GM19025 (cell line): ENCODE results near the gene HMGA1.
"Not testable (repeated sequence)": the region's sequence is repeated elsewhere in the genome, so short reads cannot be mapped to it uniquely, and the experiment has no call there.

ENCODE experiments used
- ATAC-seq: cut with Tn5 transposase; IDR thresholded peaks from one replicate; pipeline ENCODE4 v1.9.1; 2021; ENCODE audit warnings: mild to moderate bottlenecking, low read depth, moderate library complexity; ENCODE audit not compliant: unreplicated experiment

HMGA1 gene

DNA sequence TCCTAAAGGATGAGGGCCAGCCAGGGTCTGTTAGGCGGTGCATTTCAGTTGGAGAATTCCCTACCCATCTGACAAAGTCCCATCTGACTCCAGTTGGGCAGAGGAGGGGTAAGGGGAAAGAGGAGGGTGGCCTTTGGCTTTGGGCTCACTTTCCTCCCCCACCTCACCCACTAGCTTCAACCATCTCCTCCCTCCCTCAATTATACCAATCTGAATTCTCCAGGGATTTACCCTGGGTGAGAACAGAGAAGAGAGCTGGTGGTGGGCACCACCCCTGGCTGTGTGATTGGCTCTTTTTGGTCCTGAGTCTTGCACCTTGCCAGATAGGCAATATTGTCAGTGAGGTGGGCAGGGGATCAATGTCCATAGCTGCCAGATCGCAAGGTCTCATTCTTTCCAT lies 3.2 kb downstream of the HMGA1 start:
- ATAC-seq, result no peak

DNA sequence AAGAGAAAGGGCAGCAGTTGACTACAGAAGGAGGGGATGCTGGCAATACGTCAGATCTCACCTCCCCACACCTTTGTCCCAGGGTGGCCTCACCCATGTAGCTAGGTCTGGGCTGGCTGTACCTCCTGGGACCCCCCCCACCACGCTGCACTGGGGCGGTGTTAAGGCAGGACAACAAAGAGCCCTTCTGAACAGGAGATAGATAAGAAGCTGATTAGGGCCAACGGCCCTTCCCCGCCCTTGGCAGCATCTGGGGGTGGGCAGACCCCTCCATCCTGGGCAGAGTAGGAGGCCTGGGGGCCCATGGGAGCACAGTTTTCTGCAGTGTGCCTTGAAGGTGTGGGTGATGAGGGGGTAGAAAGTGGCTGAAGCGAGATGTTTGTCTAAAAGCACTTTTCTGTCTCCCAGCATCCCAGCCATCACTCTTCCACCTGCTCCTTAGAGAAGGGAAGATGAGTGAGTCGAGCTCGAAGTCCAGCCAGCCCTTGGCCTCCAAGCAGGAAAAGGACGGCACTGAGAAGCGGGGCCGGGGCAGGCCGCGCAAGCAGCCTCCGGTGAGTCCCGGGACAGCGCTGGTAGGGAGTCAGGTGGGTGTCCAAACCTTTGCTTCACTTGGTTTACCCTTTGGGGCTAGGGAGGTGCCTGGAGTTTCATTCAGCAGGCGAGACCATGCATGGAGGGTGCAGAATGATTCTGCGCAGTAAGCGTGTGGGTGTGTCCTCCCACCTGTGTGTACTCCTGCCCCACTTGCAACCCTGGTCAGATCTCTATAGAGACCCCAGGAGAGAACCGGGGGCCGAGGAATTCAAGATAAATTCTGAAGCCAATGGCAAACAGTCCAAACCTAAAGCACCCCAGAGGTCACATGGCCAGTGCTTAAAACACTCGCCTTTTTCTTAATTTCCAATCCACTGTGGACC lies 3.9 kb downstream of the HMGA1 start:
- ATAC-seq, result no peak

DNA sequence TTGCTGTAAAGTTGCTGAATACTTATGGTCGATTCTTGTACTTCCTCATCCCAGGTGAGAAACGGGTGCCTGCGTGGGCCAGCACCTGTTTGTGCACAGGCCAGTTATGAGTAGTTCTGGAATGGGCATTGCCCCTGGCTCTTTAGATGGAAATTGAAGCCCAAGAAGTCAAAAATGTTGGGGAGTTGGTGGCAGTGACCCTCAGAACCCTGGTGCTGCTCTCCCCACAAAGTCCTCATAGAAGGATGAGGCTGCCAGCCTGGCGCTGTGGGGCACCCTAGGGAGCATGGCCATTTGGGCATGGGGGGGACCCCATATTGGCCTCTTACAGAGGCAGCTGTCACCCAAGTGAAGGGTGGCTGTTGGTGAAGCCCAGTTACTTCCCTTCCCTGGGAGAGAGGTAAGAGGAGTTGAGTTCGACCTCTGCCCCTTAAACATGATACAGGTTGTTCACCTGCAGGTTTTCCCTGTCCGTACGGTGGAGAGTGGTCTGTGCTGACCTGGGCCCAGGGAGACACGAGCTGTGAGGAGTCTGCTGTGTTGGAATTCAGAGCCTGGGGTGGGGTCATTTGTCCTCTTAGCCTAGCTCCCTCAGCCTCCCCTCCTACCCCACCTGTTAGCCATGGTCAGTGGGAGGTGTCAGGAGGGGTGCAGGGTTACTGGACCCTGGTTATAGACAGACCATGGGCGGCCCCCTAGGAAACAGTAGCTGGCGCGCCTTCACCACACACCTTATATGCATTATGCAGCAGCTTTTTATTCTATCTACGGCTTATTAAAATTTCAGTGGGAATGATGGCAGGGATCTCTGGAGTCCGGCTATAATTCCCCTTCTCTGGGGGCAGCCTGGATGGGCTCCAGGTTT lies 4.9 kb downstream of the HMGA1 start:
- no peak for ATAC-seq

DNA sequence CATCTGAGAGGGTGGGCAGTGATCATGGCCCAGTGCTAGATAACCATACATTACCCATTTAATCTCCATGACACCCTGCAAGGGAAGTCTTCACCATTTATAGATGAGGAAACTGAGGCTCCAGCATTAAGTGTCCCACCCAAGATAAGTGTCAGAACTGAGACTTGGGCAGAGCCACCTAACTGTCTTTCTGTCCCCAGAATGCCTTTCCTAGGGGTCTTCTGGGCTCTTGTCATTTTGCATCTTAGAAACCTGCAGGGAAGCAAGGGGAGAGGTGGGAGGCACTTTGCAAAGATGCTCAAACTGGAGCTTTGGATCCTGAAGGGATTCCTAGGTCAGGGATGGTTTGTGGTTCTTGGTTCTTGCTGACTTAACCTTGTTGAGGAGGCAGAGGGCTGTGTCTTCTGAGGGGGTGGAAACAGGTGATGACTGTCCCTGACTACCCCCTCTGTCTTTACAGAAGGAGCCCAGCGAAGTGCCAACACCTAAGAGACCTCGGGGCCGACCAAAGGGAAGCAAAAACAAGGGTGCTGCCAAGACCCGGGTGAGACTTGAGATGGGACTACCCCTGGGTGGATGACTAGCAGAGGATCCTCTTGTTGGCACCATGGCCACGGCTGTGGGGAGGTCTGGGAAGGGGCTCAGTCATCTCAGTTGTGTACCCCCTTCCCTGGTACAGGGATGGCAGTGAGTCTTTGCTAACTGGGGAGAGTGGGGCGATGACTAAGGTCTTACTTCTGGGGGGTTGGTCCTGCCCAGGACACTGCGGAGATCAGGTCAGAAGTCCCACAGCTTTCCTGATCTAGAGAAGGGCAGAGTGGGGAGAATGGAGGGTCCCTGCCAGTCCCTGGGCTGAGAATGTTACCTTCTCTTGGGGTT lies 5.8 kb downstream of the HMGA1 start:
- no peak for ATAC-seq

DNA sequence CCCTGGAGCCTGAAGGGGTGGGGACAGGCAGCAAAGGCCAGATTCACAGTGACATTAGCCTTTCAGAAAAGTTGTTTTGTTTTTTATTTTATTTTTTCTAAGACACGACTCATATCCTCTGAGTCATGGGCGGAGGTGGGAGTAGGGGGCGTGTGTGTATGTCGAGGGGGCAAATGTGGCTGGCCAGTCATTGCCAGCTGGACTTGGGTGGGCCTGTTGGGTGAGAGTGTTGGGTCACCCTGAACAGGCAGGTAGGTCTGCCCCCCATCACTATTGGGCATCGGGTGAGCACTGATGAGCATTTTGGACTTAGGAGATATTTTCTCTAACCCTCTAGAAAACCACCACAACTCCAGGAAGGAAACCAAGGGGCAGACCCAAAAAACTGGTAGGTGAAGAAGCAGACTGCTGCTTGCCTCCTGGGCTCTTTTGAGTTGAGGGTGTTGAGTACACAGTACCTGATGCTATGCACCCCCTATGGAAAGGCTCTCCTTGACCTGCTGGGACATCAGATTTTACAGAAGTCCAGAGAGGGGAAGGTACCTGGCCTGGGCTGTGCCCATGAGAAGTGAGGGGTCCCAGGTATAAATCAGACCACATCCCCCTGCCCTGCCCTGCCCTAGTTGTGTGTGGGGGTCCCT lies 6.6 kb downstream of the HMGA1 start:
- ATAC-seq, result no peak

DNA sequence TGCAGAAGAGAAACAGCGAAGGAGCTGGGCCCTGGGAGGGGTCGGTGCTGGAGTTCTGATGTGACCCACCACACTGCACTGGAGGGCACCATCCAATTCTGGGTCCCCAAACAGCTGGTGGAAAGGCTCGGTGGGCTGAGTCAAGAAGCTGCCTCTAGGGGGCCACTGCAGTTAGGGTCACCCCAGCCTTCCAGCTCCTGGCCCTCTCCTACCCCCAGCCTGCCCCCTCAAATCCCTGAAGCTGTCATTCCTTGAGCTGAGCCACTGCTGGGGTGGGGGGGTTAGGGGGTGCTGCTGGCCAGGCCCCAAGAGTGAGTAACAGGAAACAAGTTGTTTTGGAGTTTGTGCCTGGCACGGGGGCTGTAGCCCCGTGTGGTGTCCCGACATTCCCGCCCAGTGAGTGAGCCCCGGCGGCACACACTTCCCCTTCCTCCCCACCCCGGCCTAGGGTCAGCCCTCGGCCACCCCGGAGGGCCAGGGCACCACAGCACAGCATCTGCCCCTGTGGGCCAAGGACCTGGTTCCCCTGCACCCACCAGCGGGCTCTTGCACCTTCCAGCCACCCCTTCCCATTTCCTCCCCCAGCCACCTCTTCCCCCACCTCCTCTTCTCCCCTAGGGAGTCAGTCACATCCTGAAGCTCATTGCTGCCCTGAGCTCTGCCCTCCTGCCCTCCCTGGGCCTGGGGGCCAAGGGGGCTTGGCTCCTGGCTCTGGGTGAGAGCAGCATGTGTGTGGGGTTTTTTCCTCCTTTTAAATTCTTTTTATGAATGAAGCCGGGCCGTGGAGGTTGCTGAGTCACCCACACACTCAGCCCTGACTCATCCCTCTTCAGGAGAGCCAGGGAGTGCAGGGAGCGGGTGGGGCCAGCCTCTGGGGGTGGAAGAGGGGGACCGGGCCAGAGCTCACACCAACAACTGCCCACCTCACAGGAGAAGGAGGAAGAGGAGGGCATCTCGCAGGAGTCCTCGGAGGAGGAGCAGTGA lies 7.5 kb downstream of the HMGA1 start:
- no peak for ATAC-seq

DNA sequence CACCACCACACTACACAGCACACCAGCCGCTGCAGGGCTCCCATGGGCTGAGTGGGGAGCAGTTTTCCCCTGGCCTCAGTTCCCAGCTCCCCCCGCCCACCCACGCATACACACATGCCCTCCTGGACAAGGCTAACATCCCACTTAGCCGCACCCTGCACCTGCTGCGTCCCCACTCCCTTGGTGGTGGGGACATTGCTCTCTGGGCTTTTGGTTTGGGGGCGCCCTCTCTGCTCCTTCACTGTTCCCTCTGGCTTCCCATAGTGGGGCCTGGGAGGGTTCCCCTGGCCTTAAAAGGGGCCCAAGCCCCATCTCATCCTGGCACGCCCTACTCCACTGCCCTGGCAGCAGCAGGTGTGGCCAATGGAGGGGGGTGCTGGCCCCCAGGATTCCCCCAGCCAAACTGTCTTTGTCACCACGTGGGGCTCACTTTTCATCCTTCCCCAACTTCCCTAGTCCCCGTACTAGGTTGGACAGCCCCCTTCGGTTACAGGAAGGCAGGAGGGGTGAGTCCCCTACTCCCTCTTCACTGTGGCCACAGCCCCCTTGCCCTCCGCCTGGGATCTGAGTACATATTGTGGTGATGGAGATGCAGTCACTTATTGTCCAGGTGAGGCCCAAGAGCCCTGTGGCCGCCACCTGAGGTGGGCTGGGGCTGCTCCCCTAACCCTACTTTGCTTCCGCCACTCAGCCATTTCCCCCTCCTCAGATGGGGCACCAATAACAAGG lies 8.5 kb downstream of the HMGA1 start:
- not testable (repeated sequence) for ATAC-seq

DNA sequence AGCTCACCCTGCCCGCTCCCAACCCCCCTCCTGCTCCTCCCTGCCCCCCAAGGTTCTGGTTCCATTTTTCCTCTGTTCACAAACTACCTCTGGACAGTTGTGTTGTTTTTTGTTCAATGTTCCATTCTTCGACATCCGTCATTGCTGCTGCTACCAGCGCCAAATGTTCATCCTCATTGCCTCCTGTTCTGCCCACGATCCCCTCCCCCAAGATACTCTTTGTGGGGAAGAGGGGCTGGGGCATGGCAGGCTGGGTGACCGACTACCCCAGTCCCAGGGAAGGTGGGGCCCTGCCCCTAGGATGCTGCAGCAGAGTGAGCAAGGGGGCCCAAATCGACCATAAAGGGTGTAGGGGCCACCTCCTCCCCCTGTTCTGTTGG lies 9.1 kb downstream of the HMGA1 start:
- not testable (repeated sequence) for ATAC-seq

DNA sequence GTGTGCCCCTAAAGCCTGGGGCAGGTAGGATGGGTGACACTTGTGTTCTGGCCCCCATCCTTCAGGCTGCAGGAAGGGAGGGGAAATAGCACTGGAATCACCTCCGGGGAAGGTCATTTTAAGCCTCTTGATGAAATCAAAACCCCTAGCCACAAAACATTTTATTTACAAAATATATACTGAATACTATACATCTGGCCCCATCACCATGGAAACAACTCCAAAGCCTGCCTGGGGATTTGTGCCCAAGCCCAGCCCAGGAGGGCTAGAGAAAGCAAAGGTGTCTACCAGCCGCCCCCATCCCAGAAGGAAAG lies 9.5 kb downstream of the HMGA1 start:
- ATAC-seq, result no peak

DNA sequence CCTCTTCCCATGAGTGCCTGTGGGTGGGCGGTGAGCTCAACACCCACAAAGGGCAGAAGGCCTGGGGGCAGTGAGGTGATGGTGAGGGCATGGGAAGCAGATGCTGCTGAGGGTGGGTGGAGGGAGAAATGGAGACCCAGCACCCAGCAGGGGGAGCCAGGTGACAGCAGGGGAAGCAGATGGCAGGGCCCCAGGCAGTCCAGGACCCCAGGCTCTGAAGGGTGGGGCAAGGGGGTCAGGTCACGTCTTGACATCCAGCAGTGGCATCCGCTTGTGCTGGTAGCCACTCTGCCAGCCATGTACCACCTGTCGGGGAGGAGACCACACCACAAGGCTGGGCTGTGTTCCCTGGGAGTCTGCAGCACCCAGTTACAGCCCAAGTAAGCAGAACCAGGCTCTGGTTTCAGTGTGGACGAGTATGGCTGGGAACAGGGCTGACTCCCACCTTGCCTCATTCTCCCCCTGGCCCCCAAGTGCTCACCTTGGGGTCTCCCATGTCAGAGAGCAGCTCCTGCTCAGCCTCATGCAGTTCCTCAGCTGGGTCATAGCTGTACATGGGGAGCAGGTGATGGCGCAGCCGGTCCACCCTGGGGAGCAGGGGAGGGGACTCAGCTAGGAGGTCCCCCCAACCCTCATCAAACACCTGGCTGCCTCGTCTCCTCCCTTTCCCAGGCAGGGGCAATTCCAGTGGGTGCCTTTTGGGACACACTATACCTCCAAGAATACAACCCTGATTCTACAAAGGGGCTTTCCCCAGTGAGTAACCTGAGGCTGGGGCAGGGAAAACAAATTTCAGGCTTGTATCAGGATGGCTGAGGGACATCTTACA lies 10.1 kb downstream of the HMGA1 start:
- no peak for ATAC-seq

DNA sequence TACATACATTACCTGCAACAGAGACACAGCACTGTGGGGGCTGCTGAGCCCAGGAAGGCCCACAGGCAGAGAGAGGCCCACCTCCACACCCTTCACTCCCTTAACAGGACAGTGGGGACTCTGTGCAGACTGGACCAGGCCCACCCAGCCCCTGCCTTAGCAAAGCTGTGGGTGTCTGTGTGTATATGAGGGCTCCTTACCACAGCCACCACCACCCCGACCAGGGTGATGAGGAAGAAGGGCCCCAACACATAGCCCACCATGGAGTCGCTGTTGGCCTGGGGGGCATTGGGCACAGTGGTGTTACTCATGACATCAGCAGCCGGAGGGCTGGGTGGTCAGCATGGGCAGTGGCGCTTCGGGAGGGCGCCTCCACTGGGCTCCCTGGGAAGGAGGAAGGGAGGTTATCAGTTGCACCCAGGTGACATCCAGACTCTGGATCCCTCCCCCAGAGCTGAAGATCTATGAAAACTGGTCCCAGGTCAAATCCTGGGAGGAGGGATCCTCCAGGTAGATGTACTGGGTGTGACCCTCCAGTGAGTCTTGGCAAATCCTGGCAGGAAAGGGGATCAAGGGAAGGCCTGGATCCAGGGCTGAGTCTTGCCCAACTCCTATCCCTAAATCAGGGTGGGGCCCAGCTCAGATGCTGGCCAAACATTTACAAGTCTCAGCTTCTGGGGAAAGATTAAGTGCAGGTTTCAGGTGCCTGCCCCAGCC lies 11.0 kb downstream of the HMGA1 start:
- ATAC-seq, result no peak

DNA sequence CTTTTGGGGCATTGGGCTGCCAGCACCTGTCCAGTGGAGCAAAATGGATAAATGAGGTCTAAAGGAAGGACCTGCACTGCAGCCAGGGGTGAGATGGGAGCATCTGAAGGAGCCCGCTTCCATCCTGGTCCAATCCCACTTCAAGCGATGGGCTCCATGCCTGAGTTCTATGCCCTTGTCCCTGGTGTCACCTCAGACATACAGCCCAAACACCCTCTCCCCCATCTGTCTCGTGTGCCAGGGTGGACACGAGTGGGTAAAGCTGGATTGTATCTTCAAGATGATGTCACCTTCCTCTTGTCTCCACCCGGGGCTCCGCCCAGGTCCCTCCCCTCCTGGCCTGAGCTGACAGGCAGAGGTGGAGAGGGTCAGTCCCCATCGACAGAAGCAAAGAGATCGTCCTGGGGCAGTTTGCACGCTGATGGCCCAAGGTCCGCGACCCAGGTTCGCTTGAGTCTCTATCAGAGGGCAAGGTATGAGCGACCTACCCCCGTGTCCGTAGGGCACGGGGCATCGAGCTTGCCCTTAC lies 11.6 kb downstream of the HMGA1 start:
- ATAC-seq, result peak; percentile 17

DNA sequence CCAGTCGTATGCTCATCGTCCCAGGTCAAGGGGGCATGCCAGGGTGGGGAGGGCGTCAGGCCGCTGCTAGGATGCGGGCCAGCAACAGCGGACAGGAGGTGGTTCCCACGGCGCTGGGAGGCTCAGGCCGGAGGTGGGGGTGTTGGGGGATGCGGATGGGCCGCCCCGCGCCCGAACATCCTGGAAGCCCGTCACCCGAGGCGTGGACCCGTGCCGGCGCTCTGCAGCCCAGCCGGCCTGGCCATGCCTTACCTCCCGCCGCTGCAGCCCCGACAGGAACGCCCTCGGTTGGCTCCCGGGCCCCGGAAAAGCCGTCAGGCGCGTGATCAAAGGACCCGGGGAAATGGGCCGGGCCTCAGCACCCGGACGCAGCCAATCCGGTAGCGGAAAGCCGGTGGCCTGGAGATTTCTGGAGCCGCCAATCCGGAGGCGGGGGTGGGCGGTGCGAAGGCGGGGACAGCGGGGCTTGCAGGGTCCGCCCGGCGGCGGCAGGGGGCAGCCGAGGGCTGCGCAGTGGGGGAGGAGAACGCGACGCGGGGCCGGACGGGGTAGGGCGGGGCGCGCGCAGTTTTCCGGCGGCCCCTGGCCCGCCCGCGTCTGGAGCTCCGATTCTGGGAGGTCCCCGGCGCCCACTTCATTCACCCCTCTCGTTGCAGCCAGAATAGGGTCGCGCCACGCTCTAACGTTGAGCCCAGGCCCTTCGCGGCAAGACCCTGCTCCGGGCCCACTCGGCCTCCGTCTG lies 12.2 kb downstream of the HMGA1 start, which contains the start of gene SMIM29:
TSS of gene SMIM29 (minus strand) at position 280 of the 742 bp plus-strand sequence. CDS start 1,215 bp downstream, outside the sequence.
- peak; percentile 86 for ATAC-seq

DNA sequence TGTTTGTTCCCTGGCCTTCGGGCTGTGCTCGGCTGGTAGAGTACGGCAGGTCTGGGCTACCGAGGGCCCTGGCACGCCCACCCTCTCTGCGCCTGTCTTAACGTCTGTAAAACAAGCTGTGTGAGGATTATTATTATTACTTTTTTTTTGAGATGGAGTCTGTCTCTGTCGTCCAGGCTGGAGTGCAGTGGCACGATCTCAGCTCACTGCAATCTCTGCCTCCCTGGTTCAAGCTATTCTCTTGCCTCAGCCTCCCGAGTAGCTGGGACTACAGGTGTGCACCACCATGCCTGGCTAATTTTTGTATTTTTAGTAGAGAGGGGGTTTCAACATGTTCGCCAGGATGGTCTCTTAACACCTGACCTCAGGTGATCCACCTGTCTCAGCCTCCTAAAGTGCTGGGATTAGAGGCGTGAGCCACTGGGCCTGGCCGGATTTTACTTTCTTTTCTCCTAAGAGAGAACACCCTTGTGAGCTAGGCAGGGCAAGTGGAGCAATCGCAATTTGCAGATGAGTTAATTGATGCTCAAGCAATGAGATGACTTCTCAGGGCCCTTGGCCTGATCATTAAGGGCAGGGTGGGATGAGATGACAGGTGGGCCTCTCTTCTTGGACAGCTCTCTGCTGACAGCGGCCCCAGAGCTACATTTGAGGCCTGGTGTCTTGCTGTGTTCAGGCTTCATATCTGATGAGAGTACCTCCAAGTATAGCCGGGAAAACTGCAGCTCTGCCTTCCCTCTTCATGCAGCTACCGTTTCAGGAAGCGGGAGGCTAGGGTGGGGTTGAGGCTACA lies 13.0 kb downstream of the HMGA1 start:
- peak; percentile 22 for ATAC-seq

DNA sequence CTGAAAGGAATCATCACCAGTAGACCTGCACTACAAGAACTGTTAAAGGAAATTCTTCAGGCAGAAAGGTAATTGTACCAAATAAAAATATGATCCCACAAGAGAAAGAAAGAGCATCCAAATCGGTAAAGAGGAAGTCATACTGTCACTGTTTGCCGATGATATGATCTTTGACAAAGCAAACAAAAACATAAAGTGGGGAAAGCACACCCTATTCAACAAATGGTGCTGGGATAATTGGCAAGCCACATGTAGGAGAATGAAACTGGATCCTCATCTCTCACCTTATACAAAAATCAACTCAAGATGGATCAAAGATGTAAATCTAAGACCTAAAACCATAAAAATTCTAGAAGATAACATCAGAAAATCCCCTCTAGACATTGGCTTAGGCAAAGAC lies 15.7 kb downstream of the HMGA1 start:
- not testable (repeated sequence) for ATAC-seq
